Measurements from ENCODE around the gene EXTL2. TPM values are rescaled to one million over a fixed set of nuclear protein-coding genes. Genes with fewer than 3 reads are reported as not detected.

The EXTL2 gene
- total RNA-seq, 2 experiments from 2014 or later: 1.5 to 1.8 TPM

DNA sequence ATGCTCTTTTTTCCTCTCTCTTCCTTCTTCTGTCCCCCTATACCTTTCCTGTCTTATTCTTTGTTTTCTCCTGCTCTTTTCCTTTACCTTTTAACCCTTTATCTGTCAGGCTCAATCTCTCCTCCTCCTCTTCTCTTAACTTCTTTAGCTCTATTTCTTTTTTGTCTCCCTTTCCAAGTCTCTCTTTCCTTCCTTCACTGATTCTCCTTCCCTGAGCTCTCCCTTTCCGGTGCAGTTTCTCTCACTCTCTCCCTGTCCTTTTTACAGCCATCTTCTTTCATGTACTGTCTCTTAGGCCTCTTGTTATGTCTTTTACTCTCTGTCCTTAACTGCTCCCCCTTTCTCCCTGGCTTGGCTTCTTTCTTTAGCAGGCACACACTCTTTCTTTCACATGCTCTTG is 13.2 kb upstream of the EXTL2 start:
- Histone ChIP-seq H3K27ac (ENCODE audit: low read depth in 1 of 2, low read length in 2 of 2) (no peak overlapping the region), H3K9me3 (ENCODE audit: control insufficient read depth in 1 of 2, insufficient read depth in 1 of 2, low read length in 2 of 2) (no peaks in the 10 kb centered on the region), H3K27me3 (ENCODE audit: control insufficient read depth in 1 of 2, insufficient read depth in 2 of 2, low read length in 2 of 2) (no peaks in the 10 kb centered on the region), H3K4me3 (ENCODE audit: low read length) (no peak overlapping the region), H3K4me1 (ENCODE audit: insufficient read depth, low read length) (peaks cover 3% of the 10 kb centered on the region), H3K36me3 (ENCODE audit: insufficient read depth, low read length) (peaks cover 69% of the 10 kb centered on the region)
- peak overlapping the region; percentile 15 for H3K27ac Mint-ChIP-seq
- H3K9me3 Mint-ChIP-seq: no peaks in the 10 kb centered on the region
- ChIA-PET CTCF (interaction anchor here (1.2 to 2.2 kb wide), 3 partner anchors 13 to 449 kb away, joined by 4 to 6 read pairs (median 4); partner anchors contain the start of gene EXTL2), POLR2A (interaction anchor here (1.3 to 2.6 kb wide), 3 partner anchors 12 to 384 kb away, joined by 3 to 15 read pairs (median 3); partner anchors contain the start of gene SLC30A7)
- H3K36me3 Mint-ChIP-seq (ENCODE audit: low read depth): peaks cover 90% of the 10 kb centered on the region
- no peak overlapping the region for H3K4me3 Mint-ChIP-seq
- DNase-seq (no peak), ATAC-seq (ENCODE audit: poor library complexity) (no peak)
- H3K4me1 Mint-ChIP-seq (ENCODE audit: low read depth): peaks cover 52% of the 10 kb centered on the region
- TF ChIP-seq CTCF (IDR thresholded peaks at IDR 0.05): no peak
- no peaks in the 10 kb centered on the region for H3K27me3 Mint-ChIP-seq
- intact Hi-C loops (cut with DNase I, micrococcal nuclease): no loop called here

GRCh38 chr1:100905181-100905580 is 10.5 kb upstream of the EXTL2 start:
- DNase-seq (peak in 2 of 14 experiments; percentile 38 to 43), ATAC-seq (ENCODE audit: poor library complexity) (no peak)
- intact Hi-C loops (cut with DNase I, micrococcal nuclease): no loop called here
- ChIA-PET CTCF (no interaction called here), POLR2A (interaction anchor here (0.7 to 1.3 kb wide), 2 partner anchors 160 to 333 kb away, joined by 3 to 5 read pairs; no protein-coding TSS in a partner anchor)
- no peak overlapping the region for H3K27ac ChIP-seq (ENCODE audit: low read depth in 1 of 2, low read length in 2 of 2)
- Mint-ChIP-seq H3K27ac (no peak overlapping the region), H3K4me3 (peak overlapping the region; percentile 27), H3K36me3 (ENCODE audit: low read depth) (peaks cover 91% of the 10 kb centered on the region), H3K4me1 (ENCODE audit: low read depth) (peaks cover 69% of the 10 kb centered on the region), H3K9me3 (no peaks in the 10 kb centered on the region), H3K27me3 (no peaks in the 10 kb centered on the region)
- no peak overlapping the region for H3K4me3 ChIP-seq (ENCODE audit: low read length)
- H3K27me3 ChIP-seq (ENCODE audit: control insufficient read depth in 1 of 2, insufficient read depth in 2 of 2, low read length in 2 of 2): no peaks in the 10 kb centered on the region
- peaks cover 62% of the 10 kb centered on the region for H3K36me3 ChIP-seq (ENCODE audit: insufficient read depth, low read length)
- TF ChIP-seq CTCF (IDR thresholded peaks at IDR 0.05): no peak
- peaks cover 3% of the 10 kb centered on the region for H3K4me1 ChIP-seq (ENCODE audit: insufficient read depth, low read length)
- H3K9me3 ChIP-seq (ENCODE audit: control insufficient read depth in 1 of 2, insufficient read depth in 1 of 2, low read length in 2 of 2): no peaks in the 10 kb centered on the region

DNA sequence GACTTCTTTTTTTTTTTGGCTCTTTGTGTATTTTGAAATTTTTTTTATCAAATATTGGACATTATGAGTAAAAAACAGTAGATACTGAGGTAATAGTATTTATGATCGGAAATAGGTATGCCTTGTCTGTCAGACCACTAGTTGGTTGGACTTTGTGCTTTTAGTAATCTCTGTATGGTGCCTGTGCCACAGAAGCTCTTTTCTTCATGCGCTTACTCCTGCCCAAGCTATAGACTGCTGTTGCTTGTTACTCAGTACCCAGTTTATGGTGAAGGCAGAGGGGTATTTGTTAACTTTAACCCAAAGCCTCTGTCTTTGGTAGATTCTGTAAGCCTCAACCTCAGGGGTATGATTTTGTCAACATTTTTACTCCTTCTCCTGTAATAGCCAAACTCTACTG is 9.9 kb upstream of the EXTL2 start:
- Histone ChIP-seq H3K27me3 (ENCODE audit: control insufficient read depth in 1 of 2, insufficient read depth in 2 of 2, low read length in 2 of 2) (no peaks in the 10 kb centered on the region), H3K36me3 (ENCODE audit: insufficient read depth, low read length) (peaks cover 62% of the 10 kb centered on the region), H3K4me3 (ENCODE audit: low read length) (no peak overlapping the region), H3K9me3 (ENCODE audit: control insufficient read depth in 1 of 2, insufficient read depth in 1 of 2, low read length in 2 of 2) (no peaks in the 10 kb centered on the region), H3K4me1 (ENCODE audit: insufficient read depth, low read length) (peaks cover 3% of the 10 kb centered on the region), H3K27ac (ENCODE audit: low read depth in 1 of 2, low read length in 2 of 2) (no peak overlapping the region)
- Mint-ChIP-seq H3K36me3 (ENCODE audit: low read depth) (peaks cover 91% of the 10 kb centered on the region), H3K27ac (peak overlapping the region; percentile 33), H3K4me3 (no peak overlapping the region), H3K27me3 (no peaks in the 10 kb centered on the region), H3K9me3 (no peaks in the 10 kb centered on the region), H3K4me1 (ENCODE audit: low read depth) (peaks cover 75% of the 10 kb centered on the region)
- no peak for TF ChIP-seq CTCF (IDR thresholded peaks at IDR 0.05)
- intact Hi-C loops (cut with DNase I, micrococcal nuclease): loop anchor here in 1 of 2 experiments (5.0 kb wide), 1 partner anchor 458 kb away; no protein-coding TSS in a partner anchor
- POLR2A ChIA-PET: no interaction called here
- ATAC-seq (ENCODE audit: poor library complexity): no peak
- CTCF ChIA-PET: no interaction called here
- no peak for DNase-seq

Data from CD4-positive, alpha-beta T cell (primary cell).